Neural progenitor cell (in vitro differentiated cells): ENCODE measurements around the gene ATRN.
"Not testable (repeated sequence)": the region's sequence is repeated elsewhere in the genome, so short reads cannot be mapped to it uniquely, and the experiment has no call there.

Source experiments
- EZH2 ChIP-seq: fragments of 200-600 bp; sonication (generic); IDR thresholded peaks from 2 replicates; pipeline ENCODE4 v1.6.1; 2017; ENCODE audit warnings: antibody characterized with exemption, mild to moderate bottlenecking, moderate library complexity
- EZH2phosphoT487 ChIP-seq: fragments of 200-600 bp; sonication (generic); IDR thresholded peaks from 2 replicates; pipeline ENCODE4 v1.6.1; 2017; ENCODE audit warnings: antibody characterized with exemption
- TF ChIP-seq, protein P1 (sequence below): fragments of 200-600 bp; sonication (generic); IDR thresholded peaks from 2 replicates; pipeline ENCODE4 v1.5.1; 2017; ENCODE audit warnings: antibody characterized with exemption, mild to moderate bottlenecking

DNA sequence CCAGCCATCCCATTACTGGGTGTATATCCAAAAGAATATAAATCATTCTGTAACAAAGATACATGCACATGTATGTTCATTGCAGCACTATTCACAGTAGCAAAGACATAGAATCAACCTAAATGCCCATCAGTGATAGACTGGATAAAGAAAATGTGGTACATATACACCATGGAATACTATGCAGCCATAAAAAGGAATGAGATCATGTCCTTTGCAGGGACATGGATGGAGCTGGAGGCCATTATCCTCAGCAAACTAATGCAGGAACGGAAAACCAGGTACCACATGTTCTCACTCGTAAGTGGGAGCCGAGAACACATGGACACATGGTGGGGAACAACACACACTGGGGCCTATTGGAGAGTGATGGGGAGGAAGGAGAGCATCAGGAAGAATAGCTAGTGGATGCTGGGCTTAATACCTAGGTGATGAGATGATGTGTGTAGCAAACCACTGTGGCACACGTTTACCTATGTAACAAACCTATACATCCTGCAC is 134.6 kb downstream of the ATRN start:
- TF ChIP-seq, protein P1, sequence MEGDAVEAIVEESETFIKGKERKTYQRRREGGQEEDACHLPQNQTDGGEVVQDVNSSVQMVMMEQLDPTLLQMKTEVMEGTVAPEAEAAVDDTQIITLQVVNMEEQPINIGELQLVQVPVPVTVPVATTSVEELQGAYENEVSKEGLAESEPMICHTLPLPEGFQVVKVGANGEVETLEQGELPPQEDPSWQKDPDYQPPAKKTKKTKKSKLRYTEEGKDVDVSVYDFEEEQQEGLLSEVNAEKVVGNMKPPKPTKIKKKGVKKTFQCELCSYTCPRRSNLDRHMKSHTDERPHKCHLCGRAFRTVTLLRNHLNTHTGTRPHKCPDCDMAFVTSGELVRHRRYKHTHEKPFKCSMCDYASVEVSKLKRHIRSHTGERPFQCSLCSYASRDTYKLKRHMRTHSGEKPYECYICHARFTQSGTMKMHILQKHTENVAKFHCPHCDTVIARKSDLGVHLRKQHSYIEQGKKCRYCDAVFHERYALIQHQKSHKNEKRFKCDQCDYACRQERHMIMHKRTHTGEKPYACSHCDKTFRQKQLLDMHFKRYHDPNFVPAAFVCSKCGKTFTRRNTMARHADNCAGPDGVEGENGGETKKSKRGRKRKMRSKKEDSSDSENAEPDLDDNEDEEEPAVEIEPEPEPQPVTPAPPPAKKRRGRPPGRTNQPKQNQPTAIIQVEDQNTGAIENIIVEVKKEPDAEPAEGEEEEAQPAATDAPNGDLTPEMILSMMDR, result not testable (repeated sequence)
- TF ChIP-seq EZH2phosphoT487, EZH2: not testable (repeated sequence)
